Activated effector memory CD4-positive, alpha-beta T cell treated with anti-CD3 and anti-CD28 coated beads, Interleukin-2, amount 50 U/mL, for 16 hours (primary cell): ENCODE results near the gene SNRNP25.

Experiments used
- DNase-seq: peaks from one replicate; pipeline ENCODE4 v3.0.0-alpha.2; 2020

Gene SNRNP25

GRCh38 chr16:104928-105327 lies 51.3 kb downstream of the SNRNP25 start:
- DNase-seq = no peak

DNA sequence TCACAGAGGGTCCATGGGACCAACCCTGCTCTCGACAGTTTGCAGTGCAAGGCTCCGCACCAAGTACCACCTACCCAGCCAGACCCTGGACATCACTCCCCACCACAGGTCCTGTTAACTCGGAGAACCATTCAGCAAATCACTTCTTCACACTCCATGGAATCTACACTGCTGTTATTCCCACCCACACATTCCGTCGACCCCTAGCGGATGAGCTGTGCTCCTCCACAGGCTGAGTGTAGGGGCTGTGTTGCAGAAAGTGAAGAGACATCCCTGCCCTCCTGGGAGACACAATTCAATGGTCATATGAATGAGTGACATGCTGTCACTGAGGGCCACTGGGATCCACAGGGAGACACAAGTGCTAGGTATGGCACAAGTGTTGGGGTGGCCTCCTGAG lies 51.9 kb downstream of the SNRNP25 start:
- DNase-seq = no peak

GRCh38 chr16:106623-107324 lies 53.1 kb downstream of the SNRNP25 start:
- peak; percentile 79 for DNase-seq
